Type B pancreatic cell (in vitro differentiated cells): ENCODE measurements around the gene XPO1. TPM values are rescaled to one million over a fixed set of nuclear protein-coding genes. Genes with fewer than 3 reads are reported as not detected.
"Not testable (repeated sequence)": the region's sequence is repeated elsewhere in the genome, so short reads cannot be mapped to it uniquely, and the experiment has no call there.

ENCODE experiments used
- DNase-seq: peaks from one replicate; pipeline ENCODE4 v3.0.0; 2021; ENCODE audit warnings: mixed read lengths; ENCODE audit not compliant: unreplicated experiment; ENCODE audit errors: extremely low spot score
- H3K27ac Mint-ChIP-seq: 2 replicates; pipeline ENCODE4 v1.8.0; 2021; ENCODE audit warnings: mild to moderate bottlenecking, mixed read lengths
- H3K27me3 Mint-ChIP-seq: 2 replicates; pipeline ENCODE4 v1.8.0; 2021; ENCODE audit warnings: mixed read lengths
- H3K36me3 Mint-ChIP-seq: 2 replicates; pipeline ENCODE4 v1.8.0; 2021; ENCODE audit warnings: mixed read lengths
- H3K4me1 Mint-ChIP-seq: one replicate; pipeline ENCODE4 v1.8.0; 2021; ENCODE audit warnings: mixed read lengths; ENCODE audit not compliant: unreplicated experiment
- H3K4me3 Mint-ChIP-seq: 2 replicates; pipeline ENCODE4 v1.8.0; 2021; ENCODE audit warnings: mild to moderate bottlenecking, mixed read lengths
- H3K9me3 Mint-ChIP-seq: 2 replicates; pipeline ENCODE4 v1.8.0; 2021; ENCODE audit warnings: mixed read lengths
- CTCF ChIP-seq: fragments of 200-600 bp; sonication (generic); conservative IDR thresholded peaks from 2 replicates; pipeline ENCODE4 v1.5.0; 2021; ENCODE audit warnings: antibody characterized with exemption, mild to moderate bottlenecking
- total RNA-seq: library from RNA; stranded (reverse); gene quantifications from 2 replicates; pipeline ENCODE4 v1.2.1, GENCODE V29; 2021; ENCODE audit warnings: low replicate concordance

XPO1 gene
- total RNA-seq, 1 donor from 2014 or later, result 227 TPM

GRCh38 chr2:61451178-61451577, 87.0 kb downstream of the XPO1 start:
- TF ChIP-seq CTCF, result no peak
- no peak for DNase-seq
- Mint-ChIP-seq H3K4me3 (no peak overlapping the region), H3K27me3 (no peaks in the 10 kb centered on the region), H3K4me1 (no peaks in the 10 kb centered on the region), H3K36me3 (peaks cover 20% of the 10 kb centered on the region), H3K27ac (no peak overlapping the region), H3K9me3 (no peaks in the 10 kb centered on the region)

DNA sequence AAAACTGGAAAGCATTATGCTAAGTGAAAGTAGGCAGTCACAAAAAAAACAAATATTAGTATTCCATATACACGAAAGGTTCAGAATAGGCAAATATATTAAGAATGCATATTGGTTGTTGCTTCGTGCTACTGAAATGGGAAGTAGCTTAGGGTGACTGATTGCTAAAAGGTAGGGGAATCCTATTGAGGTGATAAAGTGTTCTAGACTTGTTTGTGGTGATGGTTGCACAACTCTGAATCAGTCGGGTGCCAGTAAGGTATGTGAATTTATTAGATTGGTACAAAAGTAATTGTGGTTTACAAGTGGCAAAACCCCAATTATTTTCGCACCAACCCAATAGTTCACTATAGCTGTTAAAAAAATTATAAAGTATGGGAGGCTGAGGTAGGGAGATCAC, 88.0 kb downstream of the XPO1 start:
- TF ChIP-seq CTCF, result no peak
- Mint-ChIP-seq H3K4me1 (no peaks in the 10 kb centered on the region), H3K9me3 (no peaks in the 10 kb centered on the region), H3K36me3 (peaks cover 15% of the 10 kb centered on the region), H3K27me3 (no peaks in the 10 kb centered on the region), H3K4me3 (no peak overlapping the region), H3K27ac (no peak overlapping the region)
- DNase-seq, result no peak

- no peak overlapping the region for H3K27ac Mint-ChIP-seq
- no peaks in the 10 kb centered on the region for H3K4me1 Mint-ChIP-seq
- H3K4me3 Mint-ChIP-seq, result no peak overlapping the region
- peaks cover 9% of the 10 kb centered on the region for H3K9me3 Mint-ChIP-seq
- peaks cover 32% of the 10 kb centered on the region for H3K36me3 Mint-ChIP-seq
- no peak for TF ChIP-seq CTCF
- H3K27me3 Mint-ChIP-seq, result no peaks in the 10 kb centered on the region
- no peak for DNase-seq
Measured at GRCh38 chr2:61448229-61448628, 89.9 kb downstream of the XPO1 start.

GRCh38 chr2:61446971-61447370, 91.2 kb downstream of the XPO1 start:
- H3K9me3 Mint-ChIP-seq, H3K27me3 Mint-ChIP-seq, H3K4me3 Mint-ChIP-seq, DNase-seq, H3K4me1 Mint-ChIP-seq, H3K27ac Mint-ChIP-seq: not testable (repeated sequence)
- peaks cover 38% of the 10 kb centered on the region for H3K36me3 Mint-ChIP-seq

GRCh38 chr2:61443342-61444041, 94.7 kb downstream of the XPO1 start:
- Mint-ChIP-seq H3K4me1 (no peaks in the 10 kb centered on the region), H3K27ac (peak overlapping the region; percentile 16), H3K9me3 (peaks cover 13% of the 10 kb centered on the region), H3K27me3 (no peaks in the 10 kb centered on the region), H3K36me3 (peaks cover 27% of the 10 kb centered on the region), H3K4me3 (no peak overlapping the region)
- no peak for TF ChIP-seq CTCF
- no peak for DNase-seq

DNA sequence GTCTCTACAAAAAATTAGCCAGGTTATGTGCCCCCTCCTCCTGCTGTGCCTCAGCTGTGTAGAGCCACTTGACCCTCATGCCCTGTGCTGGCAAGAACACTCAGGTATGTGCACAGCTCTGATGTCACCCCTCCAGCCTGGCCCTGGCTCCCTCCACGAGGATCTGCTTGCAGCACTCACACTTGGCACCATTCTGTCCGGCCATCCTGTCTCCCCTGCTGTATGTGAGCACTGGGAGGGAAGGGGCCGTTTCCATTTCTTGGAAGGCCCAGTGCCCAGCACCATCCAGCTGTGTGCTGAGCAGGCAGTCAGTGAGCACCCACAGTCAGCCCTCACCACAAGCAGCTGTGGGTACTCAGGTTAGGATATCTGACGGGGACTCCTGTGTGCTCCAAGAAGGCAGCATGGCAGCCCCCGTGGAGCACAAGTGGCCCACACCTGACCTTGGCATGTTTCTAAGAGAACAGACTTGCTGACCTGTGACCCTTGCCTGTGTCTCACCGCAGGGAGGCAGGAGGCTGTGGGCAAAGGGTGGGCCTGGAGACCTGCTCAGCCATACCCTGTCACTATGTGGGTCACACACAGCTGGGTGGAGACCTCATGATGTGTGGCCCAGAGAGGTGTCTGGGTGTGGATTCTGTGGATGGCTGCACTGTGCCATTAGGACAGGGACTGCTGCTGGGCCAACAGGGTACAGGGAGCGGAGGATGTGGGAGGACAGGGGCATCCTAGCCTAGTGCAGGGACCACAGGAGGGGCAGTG, 98.7 kb downstream of the XPO1 start:
- DNase-seq, result no peak
- Mint-ChIP-seq H3K4me3 (no peak overlapping the region), H3K27me3 (no peaks in the 10 kb centered on the region), H3K4me1 (no peaks in the 10 kb centered on the region), H3K27ac (no peak overlapping the region), H3K9me3 (peaks cover 8% of the 10 kb centered on the region), H3K36me3 (peaks cover 39% of the 10 kb centered on the region)
- TF ChIP-seq CTCF, result no peak
